ENCODE results near the gene TSTD2. TPM values are rescaled to one million over a fixed set of nuclear protein-coding genes. Genes with fewer than 3 reads are reported as not detected.

TSTD2 gene
- total RNA-seq, 1 donor from 2014 or later, result 17.5 TPM

GRCh38 chr9:97645720-97646119 lies 12.6 kb upstream of the TSTD2 start:
- Mint-ChIP-seq H3K27ac (ENCODE audit: unreplicated experiment) (no peak overlapping the region), H3K27me3 (ENCODE audit: unreplicated experiment) (no peaks in the 10 kb centered on the region), H3K9me3 (ENCODE audit: unreplicated experiment) (no peaks in the 10 kb centered on the region), H3K4me1 (ENCODE audit: unreplicated experiment) (no peaks in the 10 kb centered on the region), H3K4me3 (ENCODE audit: unreplicated experiment) (no peak overlapping the region), H3K36me3 (ENCODE audit: low read depth, unreplicated experiment) (peaks cover 14% of the 10 kb centered on the region)
- no peak for DNase-seq (ENCODE audit: low spot score)
- no peak for TF ChIP-seq CTCF (IDR thresholded peaks at IDR 0.05; ENCODE audit: unreplicated experiment)

GRCh38 chr9:97640325-97640724 lies 7.2 kb upstream of the TSTD2 start:
- Mint-ChIP-seq H3K4me1 (ENCODE audit: unreplicated experiment) (peaks cover 14% of the 10 kb centered on the region), H3K4me3 (ENCODE audit: unreplicated experiment) (no peak overlapping the region), H3K27me3 (ENCODE audit: unreplicated experiment) (no peaks in the 10 kb centered on the region), H3K27ac (ENCODE audit: unreplicated experiment) (no peak overlapping the region), H3K36me3 (ENCODE audit: low read depth, unreplicated experiment) (peaks cover 9% of the 10 kb centered on the region), H3K9me3 (ENCODE audit: unreplicated experiment) (no peaks in the 10 kb centered on the region)
- no peak for TF ChIP-seq CTCF (IDR thresholded peaks at IDR 0.05; ENCODE audit: unreplicated experiment)
- DNase-seq (ENCODE audit: low spot score), result no peak

- Mint-ChIP-seq H3K9me3 (ENCODE audit: unreplicated experiment) (no peaks in the 10 kb centered on the region), H3K4me1 (ENCODE audit: unreplicated experiment) (peaks cover 24% of the 10 kb centered on the region), H3K4me3 (ENCODE audit: unreplicated experiment) (no peak overlapping the region), H3K27ac (ENCODE audit: unreplicated experiment) (no peak overlapping the region), H3K36me3 (ENCODE audit: low read depth, unreplicated experiment) (peaks cover 3% of the 10 kb centered on the region), H3K27me3 (ENCODE audit: unreplicated experiment) (no peaks in the 10 kb centered on the region)
- no peak for TF ChIP-seq CTCF (IDR thresholded peaks at IDR 0.05; ENCODE audit: unreplicated experiment)
- no peak for DNase-seq (ENCODE audit: low spot score)
Measured at GRCh38 chr9:97638666-97639065, 5.5 kb upstream of the TSTD2 start.

- no peak overlapping the region for H3K4me3 Mint-ChIP-seq (ENCODE audit: unreplicated experiment)
- peak overlapping the region; percentile 33 for H3K27ac Mint-ChIP-seq (ENCODE audit: unreplicated experiment)
Measured at GRCh38 chr9:97636903-97637302, 3.7 kb upstream of the TSTD2 start.

GRCh38 chr9:97635026-97635425 lies 1.9 kb upstream of the TSTD2 start:
- Mint-ChIP-seq H3K27ac (ENCODE audit: unreplicated experiment) (peak overlapping the region; percentile 68), H3K27me3 (ENCODE audit: unreplicated experiment) (peaks cover 8% of the 10 kb centered on the region), H3K4me3 (ENCODE audit: unreplicated experiment) (peak overlapping the region; percentile 97), H3K4me1 (ENCODE audit: unreplicated experiment) (peaks cover 33% of the 10 kb centered on the region), H3K36me3 (ENCODE audit: low read depth, unreplicated experiment) (peaks cover 4% of the 10 kb centered on the region), H3K9me3 (ENCODE audit: unreplicated experiment) (no peaks in the 10 kb centered on the region)
- no peak for DNase-seq (ENCODE audit: low spot score)
- TF ChIP-seq CTCF (IDR thresholded peaks at IDR 0.05; ENCODE audit: unreplicated experiment), result no peak

More at GRCh38 chr9:97636903-97637302, 3.7 kb upstream of the TSTD2 start:
- H3K27me3 Mint-ChIP-seq (ENCODE audit: unreplicated experiment), result peaks cover 8% of the 10 kb centered on the region
- TF ChIP-seq CTCF (IDR thresholded peaks at IDR 0.05; ENCODE audit: unreplicated experiment), result no peak
- DNase-seq (ENCODE audit: low spot score), result no peak
- H3K4me1 Mint-ChIP-seq (ENCODE audit: unreplicated experiment), result peaks cover 29% of the 10 kb centered on the region
- H3K9me3 Mint-ChIP-seq (ENCODE audit: unreplicated experiment), result no peaks in the 10 kb centered on the region
- H3K36me3 Mint-ChIP-seq (ENCODE audit: low read depth, unreplicated experiment), result peaks cover 4% of the 10 kb centered on the region
